Activated T-helper 1 cell treated with anti-CD3 and anti-CD28 coated beads, Interleukin-2, amount 50 U/mL, for 16 hours (primary cell): Measurements from ENCODE around the gene EFL1.
"Not testable (repeated sequence)": the region's sequence is repeated elsewhere in the genome, so short reads cannot be mapped to it uniquely, and the experiment has no call there.

ENCODE experiments used
- DNase-seq, 2 donors: peaks; one replicate each; pipeline ENCODE4 v3.0.0-alpha.2; 2020; ENCODE audit warnings: low read depth in 1 of 2, low spot score in 1 of 2

Gene EFL1

GRCh38 chr15:82262422-82263026 is at the start of gene EFL1, which contains the start of gene SAXO2:
TSS of gene EFL1 (minus strand) at chr15:82262734. CDS start at chr15:82261778, 956 bp downstream.
TSS of gene SAXO2 (plus strand) at chr15:82262818. CDS start at chr15:82262880, 62 bp downstream.
- DNase-seq = peak; percentile 81 to 82

- DNase-seq = not testable (repeated sequence)
These were observed 48.8 kb upstream of the EFL1 start for GRCh38 chr15:82311321-82311720.

- no peak for DNase-seq
These were observed 47.3 kb upstream of the EFL1 start for GRCh38 chr15:82309802-82310201.

- no peak for DNase-seq
These were observed 45.2 kb upstream of the EFL1 start for GRCh38 chr15:82307714-82308081.

- no peak for DNase-seq
These were observed 44.5 kb upstream of the EFL1 start for GRCh38 chr15:82306791-82307713.

GRCh38 chr15:82305621-82306048 is 43.1 kb upstream of the EFL1 start:
- DNase-seq = no peak

GRCh38 chr15:82304778-82305090 is 42.2 kb upstream of the EFL1 start:
- no peak for DNase-seq

GRCh38 chr15:82303956-82304777 is 41.6 kb upstream of the EFL1 start:
- no peak for DNase-seq

GRCh38 chr15:82301296-82302016 is 38.9 kb upstream of the EFL1 start:
- no peak for DNase-seq

- DNase-seq = no peak
These were observed 38.3 kb upstream of the EFL1 start for GRCh38 chr15:82300883-82301282.

- DNase-seq = not testable (repeated sequence)
These were observed 37.8 kb upstream of the EFL1 start for GRCh38 chr15:82300326-82300725.

GRCh38 chr15:82299511-82299914 is 37.0 kb upstream of the EFL1 start:
- DNase-seq = not testable (repeated sequence)

GRCh38 chr15:82298520-82298919 is 36.0 kb upstream of the EFL1 start:
- DNase-seq = peak; percentile 26 to 33

- DNase-seq = no peak
These were observed 35.5 kb upstream of the EFL1 start for GRCh38 chr15:82298032-82298431.

- DNase-seq = no peak
These were observed 35.0 kb upstream of the EFL1 start for GRCh38 chr15:82297546-82297945.

- DNase-seq = no peak
These were observed 31.6 kb upstream of the EFL1 start for GRCh38 chr15:82294061-82294690.

- DNase-seq = no peak
These were observed 29.7 kb upstream of the EFL1 start for GRCh38 chr15:82292271-82292670.

- not testable (repeated sequence) for DNase-seq
These were observed 25.7 kb upstream of the EFL1 start for GRCh38 chr15:82288202-82288601.

GRCh38 chr15:82286475-82286874 is 23.9 kb upstream of the EFL1 start:
- not testable (repeated sequence) for DNase-seq

GRCh38 chr15:82284381-82284780 is 21.8 kb upstream of the EFL1 start:
- DNase-seq = not testable (repeated sequence)
